PFSK-1 (cell line): Measurements from ENCODE around the gene EFCAB5.
A peak's percentile ranks its signal among the peaks of the same experiment; 100 is the strongest.

ENCODE experiments used
- FOXP2 ChIP-seq: optimal IDR thresholded peaks from 2 replicates; pipeline ENCODE3; 2011; ENCODE audit warnings: borderline replicate concordance, control low read depth, inconsistent platforms; ENCODE audit not compliant: insufficient read depth; ENCODE audit errors: extremely low read length, extremely low read depth
- POLR2AphosphoS5 ChIP-seq: IDR thresholded peaks from 2 replicates; pipeline ENCODE4 v1.6.1; 2012; ENCODE audit warnings: low read depth, mild to moderate bottlenecking, control low read depth, low read length, moderate library complexity
- REST ChIP-seq, 2 experiments: IDR thresholded peaks; 2 replicates each; pipeline versions ENCODE4 v1.6.1 to v1.8.0; 2011 to 2012; ENCODE audit warnings: low read depth in 2 of 2, low read length in 2 of 2, control low read depth in 1 of 2, inconsistent platforms in 1 of 2, mild to moderate bottlenecking in 1 of 2, moderate library complexity in 1 of 2; ENCODE audit not compliant: insufficient read depth in 1 of 2
- SIN3A ChIP-seq: IDR thresholded peaks from 2 replicates; pipeline ENCODE4 v1.6.1; 2012; ENCODE audit warnings: mild to moderate bottlenecking, low read length, moderate library complexity, borderline replicate concordance; ENCODE audit not compliant: insufficient read depth
- TAF1 ChIP-seq: IDR thresholded peaks from 2 replicates; pipeline ENCODE4 v1.6.1; 2012; ENCODE audit warnings: low read length, control low read depth, borderline replicate concordance; ENCODE audit not compliant: insufficient read depth

The EFCAB5 gene

GRCh38 chr17:30095507-30096244 is 154.2 kb downstream of the EFCAB5 start:
- TF ChIP-seq POLR2AphosphoS5 (no peak), SIN3A (no peak), FOXP2 (no peak), TAF1 (no peak), REST (IDR thresholded peaks at IDR 0.05; ENCODE audit: insufficient read depth in 1 of 2, low read depth in 2 of 2, low read length in 2 of 2) (no peak)

DNA sequence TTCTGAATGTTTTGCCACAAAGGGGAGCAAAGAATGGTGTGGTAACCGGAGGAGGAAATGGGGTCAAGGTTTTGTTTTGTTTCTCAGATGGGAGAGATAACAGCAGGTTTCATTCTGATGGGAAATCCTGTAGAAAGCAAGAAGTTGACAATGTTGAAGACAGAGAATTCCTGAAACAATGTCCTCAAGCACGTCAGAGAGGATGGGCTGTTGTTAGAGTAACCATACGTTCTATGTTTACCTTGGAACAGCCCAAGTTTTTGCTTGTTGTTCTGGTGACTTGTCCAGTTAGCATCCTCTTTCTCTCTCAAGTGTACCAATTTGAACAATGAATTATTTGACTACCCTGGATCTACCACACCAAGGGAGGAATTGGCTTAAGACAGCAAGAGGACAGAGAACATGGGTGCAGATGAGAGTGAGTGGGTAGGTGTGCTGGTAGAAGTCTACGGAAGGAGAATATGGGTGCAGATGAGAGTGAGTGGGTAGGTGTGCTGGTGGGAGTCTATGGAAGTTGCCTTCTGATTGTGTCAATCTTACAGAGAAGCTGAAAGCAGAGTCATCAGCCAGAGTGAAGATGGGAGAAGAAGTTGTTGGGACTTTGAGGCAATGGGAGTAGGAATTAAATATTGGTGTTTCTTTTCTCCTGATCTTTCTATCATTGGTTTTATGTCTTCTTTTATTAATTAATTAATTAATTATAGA is 160.4 kb downstream of the EFCAB5 start:
- TF ChIP-seq POLR2AphosphoS5 = no peak
- TF ChIP-seq REST (IDR thresholded peaks at IDR 0.05; ENCODE audit: insufficient read depth in 1 of 2, low read depth in 2 of 2, low read length in 2 of 2) = no peak
- no peak for TF ChIP-seq TAF1
- TF ChIP-seq FOXP2 = no peak

- no peak for TF ChIP-seq REST (IDR thresholded peaks at IDR 0.05; ENCODE audit: insufficient read depth in 1 of 2, low read depth in 2 of 2, low read length in 2 of 2)
- TF ChIP-seq TAF1 = no peak
Measured at GRCh38 chr17:30103921-30104320, 162.5 kb downstream of the EFCAB5 start.

- TF ChIP-seq SIN3A = peak; percentile 61; the same call in 1 of the 2 replicates
- TF ChIP-seq REST (IDR thresholded peaks at IDR 0.05; ENCODE audit: insufficient read depth in 1 of 2, low read depth in 2 of 2, low read length in 2 of 2) = no peak
- TF ChIP-seq TAF1 = no peak
- TF ChIP-seq FOXP2 = peak; percentile 95
- TF ChIP-seq POLR2AphosphoS5 = no peak
Measured at GRCh38 chr17:30104575-30105339, 163.3 kb downstream of the EFCAB5 start.
